ENCODE measurements around the gene C16orf90.
A peak's percentile ranks its signal among the peaks of the same experiment; 100 is the strongest.

C16orf90 gene

DNA sequence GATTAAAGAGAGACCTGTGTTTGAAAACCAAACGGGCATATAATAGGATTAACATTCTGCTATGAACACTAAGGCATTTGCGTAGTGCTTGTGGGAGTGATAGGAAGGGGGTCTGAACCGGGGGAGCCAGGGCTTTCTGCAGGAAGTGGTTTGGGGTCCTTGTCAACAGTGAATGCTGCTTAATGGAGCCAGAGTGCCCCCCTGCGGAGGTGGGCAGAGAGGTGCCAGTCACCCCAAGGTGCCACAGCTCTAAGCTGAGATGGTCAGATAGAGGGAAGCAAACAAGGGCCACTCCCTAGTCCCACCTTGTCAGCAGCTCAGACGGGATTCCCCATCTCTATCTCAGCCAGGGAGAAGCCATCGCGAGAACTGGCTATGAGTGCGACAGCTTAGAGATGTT, 34.1 kb downstream of the C16orf90 start:
- DNase-seq (ENCODE audit: low read depth) = no peak

DNA sequence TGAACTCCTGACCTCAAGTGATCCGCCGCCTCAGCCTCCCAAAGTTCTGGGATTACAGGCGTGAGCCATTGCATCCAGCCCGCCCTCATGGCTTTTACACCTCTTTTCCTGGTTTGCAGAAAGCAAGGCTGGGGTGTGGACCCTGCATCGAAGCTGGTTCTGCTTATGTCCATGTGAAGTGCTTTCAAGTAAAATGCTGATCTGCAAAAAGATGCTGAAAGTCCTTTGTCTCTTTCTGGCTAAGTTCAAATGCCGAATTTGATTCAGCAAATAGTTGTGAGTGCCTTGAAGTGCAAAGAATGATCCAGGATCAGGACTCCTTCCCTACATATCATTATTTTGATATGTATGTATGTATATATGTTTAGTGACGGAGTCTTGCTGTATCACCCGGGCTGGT, 34.7 kb downstream of the C16orf90 start:
- no peak for DNase-seq (ENCODE audit: low read depth)

DNA sequence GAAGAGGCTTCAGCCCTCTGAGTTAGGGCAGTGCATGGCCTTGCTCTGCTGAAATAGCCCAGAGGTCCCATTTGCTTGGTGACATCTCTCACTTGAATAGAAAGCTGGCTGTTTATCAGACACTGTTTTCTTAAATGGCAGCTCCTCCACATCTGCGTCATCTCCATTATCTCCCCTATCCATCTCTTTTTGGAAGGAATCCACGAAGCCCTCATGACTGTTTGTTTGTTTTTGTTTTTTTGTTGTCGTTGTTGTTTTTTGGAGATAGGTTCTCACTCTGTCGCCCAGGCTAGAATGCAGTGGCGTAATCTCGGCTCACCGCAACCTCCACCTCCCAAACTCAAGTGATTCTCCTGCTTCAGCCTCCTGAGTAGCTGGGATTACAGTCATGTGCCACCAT, 35.2 kb downstream of the C16orf90 start:
- DNase-seq (ENCODE audit: low read depth) = no peak

DNA sequence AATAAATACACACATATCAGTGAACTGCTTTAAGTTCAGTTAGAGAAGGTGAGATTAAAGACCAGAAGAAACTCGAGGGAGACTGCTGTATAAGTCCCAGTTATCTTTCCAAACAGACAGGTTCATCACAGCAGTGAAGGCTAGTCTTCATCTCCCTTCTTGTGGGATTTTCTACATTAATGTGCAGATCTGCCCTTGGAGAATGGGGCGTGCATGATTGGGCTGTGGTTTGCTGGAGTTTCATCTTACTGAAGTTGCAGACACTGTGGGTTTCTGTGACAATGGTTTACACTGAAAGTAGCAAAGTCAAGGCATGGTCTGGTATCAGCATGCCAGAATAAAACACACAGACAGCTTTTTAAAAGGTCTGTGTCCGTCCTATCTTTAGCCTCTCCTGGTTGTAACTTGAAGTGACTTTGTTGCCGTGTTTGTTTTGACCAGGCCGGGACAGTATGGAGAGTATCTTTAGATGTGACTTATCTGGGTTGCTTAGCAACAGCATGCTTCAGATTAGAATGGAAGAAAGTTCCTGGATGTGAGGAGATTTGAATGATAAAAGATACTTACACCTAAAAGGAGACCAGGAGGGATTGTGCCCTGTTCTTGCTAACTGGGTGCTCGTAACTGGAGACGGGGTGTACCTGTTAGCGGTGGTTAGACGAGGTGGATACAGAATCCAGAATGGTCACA, 35.7 kb downstream of the C16orf90 start:
- DNase-seq (ENCODE audit: low read depth) = no peak

GRCh38 chr16:3458852-3459361, 36.4 kb downstream of the C16orf90 start:
- no peak for DNase-seq (ENCODE audit: low read depth)

DNA sequence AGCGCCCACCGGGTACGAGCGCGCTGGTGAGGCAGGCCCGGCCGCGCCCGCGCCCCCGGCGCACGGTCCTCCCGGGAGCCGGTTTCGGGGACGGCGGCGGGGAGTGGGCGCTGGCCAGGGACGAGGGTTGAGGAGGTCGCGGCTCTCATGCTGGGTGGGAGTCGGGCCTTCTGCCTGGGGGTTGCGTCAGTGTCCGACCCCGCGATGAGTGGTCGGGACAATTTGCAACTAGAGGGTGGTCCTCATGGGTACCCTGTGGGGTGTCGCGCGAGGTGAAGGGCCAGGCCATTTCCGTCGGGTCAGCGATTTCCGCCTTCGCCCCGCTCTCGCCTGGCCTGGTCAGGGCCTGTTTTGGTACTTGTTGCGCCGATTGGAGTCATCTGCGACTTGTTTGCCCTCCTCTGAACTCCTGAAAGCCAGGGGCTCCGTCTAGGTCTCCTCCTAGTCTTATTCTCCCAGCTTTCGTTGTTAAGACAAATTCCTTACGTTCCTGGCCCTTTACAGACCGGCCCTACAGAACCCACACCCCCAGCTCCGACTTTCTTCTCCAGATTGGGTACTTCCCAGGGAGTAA, 36.9 kb downstream of the C16orf90 start:
- DNase-seq (ENCODE audit: low read depth) = no peak

GRCh38 chr16:3457434-3458252, 37.6 kb downstream of the C16orf90 start:
- DNase-seq (ENCODE audit: low read depth) = peak; percentile 82

- DNase-seq (ENCODE audit: low read depth) = no peak
These were observed 40.6 kb downstream of the C16orf90 start for GRCh38 chr16:3454631-3455147.

DNA sequence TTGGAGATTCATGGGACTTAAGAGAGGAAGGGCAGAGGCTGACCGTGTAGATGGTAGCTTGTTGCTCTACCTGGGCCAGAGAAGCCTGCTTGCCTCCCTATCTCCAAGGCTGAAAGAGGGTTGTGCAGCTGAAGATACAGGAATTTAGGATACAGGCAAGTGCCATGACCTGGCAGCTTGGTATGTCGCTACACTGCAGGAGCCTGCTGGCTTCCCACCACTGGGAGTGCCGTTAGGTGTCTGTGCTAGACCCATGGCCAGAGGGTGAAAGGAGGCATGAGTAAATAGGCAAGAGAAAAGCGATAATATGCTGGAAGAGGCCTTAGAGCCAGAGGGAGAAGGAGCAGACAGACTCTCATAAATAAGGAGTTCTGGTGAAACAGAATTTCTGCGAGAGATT, 41.2 kb downstream of the C16orf90 start:
- no peak for DNase-seq (ENCODE audit: low read depth)

GRCh38 chr16:3444032-3444388, 51.3 kb downstream of the C16orf90 start:
- DNase-seq (ENCODE audit: low read depth) = no peak
